Endothelial cell of umbilical vein (primary cell): Measurements from ENCODE around the gene EFHC2. TPM values are rescaled to one million over a fixed set of nuclear protein-coding genes. Genes with fewer than 3 reads are reported as not detected.

ENCODE experiments used
- BruUV-seq: library from RNA; stranded (reverse); fragments of 400-500 nt; replicated peaks from 2 replicates; lab custom pipeline; 2021; lab: Mats Ljungman, UMichigan
- CTCF ChIA-PET: fragments of 300-600, 350-600 bp; sonication (Branson Sonifier 250); formaldehyde crosslinking; loops from one replicate; lab custom pipeline; 2021; ENCODE audit warnings: antibody characterized with exemption, inconsistent platforms; lab: Charles Lee
- POLR2A ChIA-PET: fragments of 300-600, 350-600 bp; sonication (Branson Sonifier 250); formaldehyde crosslinking; loops from one replicate; lab custom pipeline; 2021; ENCODE audit warnings: antibody characterized with exemption, inconsistent platforms; lab: Charles Lee
- DNase-seq: peaks from one replicate; pipeline ENCODE4 v3.0.0-alpha.2; 2011; ENCODE audit warnings: low read depth, low spot score
- FAIRE-seq: peaks from 2 replicates; lab custom pipeline; 2011; peaks lifted over from hg19 to GRCh38; lab: Jason Lieb, UNC
- H2AFZ ChIP-seq: 2 replicates; pipeline ENCODE4 v1.6.0; 2012; ENCODE audit warnings: low read depth, low read length, control low read depth, inconsistent platforms
- H3K27ac ChIP-seq: 2 replicates; pipeline ENCODE4 v1.5.1; 2011; ENCODE audit warnings: low read depth, mild to moderate bottlenecking, control low read depth, low read length, moderate library complexity; ENCODE audit not compliant: insufficient read depth
- H3K27me3 ChIP-seq, 2 experiments: 2 replicates each; pipeline versions ENCODE4 v1.6.0 to v1.6.1; 2011; ENCODE audit warnings: low read length in 2 of 2, mixed read lengths in 1 of 2; ENCODE audit not compliant: control insufficient read depth in 2 of 2, insufficient read depth in 2 of 2
- H3K36me3 ChIP-seq, 2 experiments: 2 replicates in 1 of 2; 3 replicates in 1 of 2; pipeline ENCODE4 v1.5.1; 2011; ENCODE audit warnings: low read length in 2 of 2, mild to moderate bottlenecking in 1 of 2, moderate library complexity in 1 of 2; ENCODE audit not compliant: control insufficient read depth in 2 of 2, insufficient read depth in 2 of 2; ENCODE audit errors: extremely low read depth in 1 of 2
- H3K4me1 ChIP-seq: 3 replicates; pipeline ENCODE4 v1.5.1; 2011; ENCODE audit warnings: mild to moderate bottlenecking, low read length; ENCODE audit not compliant: control insufficient read depth, insufficient read depth; ENCODE audit errors: extremely low read depth
- H3K4me2 ChIP-seq: 2 replicates; pipeline ENCODE4 v1.6.1; 2011; ENCODE audit warnings: low read length, control low read depth, mixed read lengths; ENCODE audit not compliant: insufficient read depth
- H3K4me3 ChIP-seq, 3 experiments: fragments of 200-600 bp in 1 of 3; sonication (generic), shearing (Covaris generic) in 1 of 3; replicated peaks in 1 of 3; 2 replicates each; pipeline ENCODE4 v1.5.1; 2011 to 2016; ENCODE audit warnings: control low read depth in 3 of 3, low read length in 3 of 3, mild to moderate bottlenecking in 2 of 3, inconsistent platforms in 1 of 3, low read depth in 1 of 3, moderate library complexity in 1 of 3; ENCODE audit not compliant: insufficient read depth in 1 of 3
- H3K79me2 ChIP-seq: 2 replicates; pipeline ENCODE4 v1.6.0; 2012; ENCODE audit warnings: low read length, inconsistent platforms; ENCODE audit not compliant: control insufficient read depth, insufficient read depth
- H3K9ac ChIP-seq: replicated peaks from 2 replicates; pipeline ENCODE3; 2011; ENCODE audit warnings: low read length, control low read depth; ENCODE audit not compliant: insufficient read depth; ENCODE audit errors: extremely low read depth
- H3K9me1 ChIP-seq: replicated peaks from 3 replicates; pipeline ENCODE4 v1.6.0; 2011; ENCODE audit warnings: mild to moderate bottlenecking, low read length; ENCODE audit not compliant: control insufficient read depth, insufficient read depth; ENCODE audit errors: extremely low read depth
- H3K9me3 ChIP-seq: replicated peaks from 2 replicates; pipeline ENCODE4 v1.5.1; 2012; ENCODE audit warnings: low read length, inconsistent platforms; ENCODE audit not compliant: control insufficient read depth, insufficient read depth
- H4K20me1 ChIP-seq: replicated peaks from 2 replicates; pipeline ENCODE3; 2011; ENCODE audit warnings: mild to moderate bottlenecking, low read length; ENCODE audit not compliant: control insufficient read depth, insufficient read depth; ENCODE audit errors: extremely low read depth
- EZH2 ChIP-seq: IDR thresholded peaks from 2 replicates; pipeline ENCODE4 v1.6.1; 2012; ENCODE audit warnings: borderline replicate concordance, low read depth, mild to moderate bottlenecking, moderate library complexity, low read length, inconsistent platforms; ENCODE audit not compliant: severe bottlenecking
- FOS ChIP-seq: IDR thresholded peaks from 2 replicates; pipeline ENCODE4 v1.6.1; 2011; ENCODE audit warnings: mild to moderate bottlenecking, low read length, moderate library complexity, borderline replicate concordance; ENCODE audit not compliant: insufficient read depth
- GATA2 ChIP-seq: IDR thresholded peaks from 2 replicates; pipeline ENCODE4 v1.7.0; 2011; ENCODE audit warnings: low read depth, mild to moderate bottlenecking, moderate library complexity, mixed read lengths, low read length; ENCODE audit not compliant: insufficient read length, insufficient read depth
- JUN ChIP-seq: IDR thresholded peaks from 2 replicates; pipeline ENCODE4 v1.6.1; 2011; ENCODE audit warnings: borderline replicate concordance, low read depth; ENCODE audit not compliant: insufficient read length, insufficient read depth
- MYC ChIP-seq: IDR thresholded peaks from one replicate; pipeline ENCODE4 v1.6.1; 2011; ENCODE audit warnings: mild to moderate bottlenecking, low read depth, low read length
- POLR2A ChIP-seq: IDR thresholded peaks from 2 replicates; pipeline ENCODE4 v1.6.1; 2012; ENCODE audit warnings: low read depth, mild to moderate bottlenecking, control low read depth, low read length
- POLR2AphosphoS5 ChIP-seq: IDR thresholded peaks from 2 replicates; pipeline ENCODE4 v1.6.1; 2012; ENCODE audit warnings: low read depth, mild to moderate bottlenecking, control low read depth, low read length, moderate library complexity; ENCODE audit not compliant: insufficient read depth
- dilution Hi-C: fragments of 300-500 bp; cut with MboI; formaldehyde crosslinking; loops from one replicate; pipeline ENCODE4 v1.15.0; 2019; ENCODE audit warnings: low sequenced_read_pairs; ENCODE audit not compliant: extremely low pct_ligation_motif_present
- intact Hi-C: fragments of 100-400 bp; cut with micrococcal nuclease; formaldehyde crosslinking; loops from one replicate; pipeline ENCODE4 v1.10.0; 2022
- polyA plus RNA-seq, 4 experiments: library from polyadenylated mRNA; depleted of rRNA in 3 of 4; stranded (reverse) in 3 of 4; unstranded in 1 of 4; fragments of >200 nt; gene quantifications; 2 replicates each; pipeline versions ENCODE4 v1.2.1 to v1.2.3, GENCODE V29; 2011 to 2012; ENCODE audit warnings: missing spikeins in 1 of 4
- total RNA-seq: library from RNA; stranded (reverse); gene quantifications from 2 replicates; pipeline ENCODE4 v1.2.3, GENCODE V29; 2021
- TF ChIP-seq, protein P1 (sequence below): IDR thresholded peaks from 2 replicates; pipeline ENCODE4 v1.6.1; 2011; ENCODE audit not compliant: insufficient read depth, insufficient read length
- TF ChIP-seq, protein P2 (sequence below), 2 donors: IDR thresholded peaks; 1 replicate in 1 of 2; 2 replicates in 1 of 2; pipeline ENCODE4 v1.5.1; 2011; ENCODE audit warnings: low read length in 2 of 2, mild to moderate bottlenecking in 2 of 2, moderate library complexity in 2 of 2, control low read depth in 1 of 2, inconsistent platforms in 1 of 2, low read depth in 1 of 2; ENCODE audit not compliant: insufficient read depth in 1 of 2; ENCODE audit errors: extremely low read depth in 1 of 2

Gene EFHC2
- total and polyA plus RNA-seq, 2 donors (not counting 3 experiments of a cell fraction or from before 2014, with no cell fraction given): not detected

- H4K20me1 ChIP-seq: no peaks in the 10 kb centered on the region
- no peaks in the 10 kb centered on the region for H3K27me3 ChIP-seq
- DNase-seq (no peak), FAIRE-seq (no peak)
- H3K4me3 ChIP-seq: no peak overlapping the region
- H3K9ac ChIP-seq: no peak overlapping the region
- CTCF ChIA-PET: no interaction called here
- H3K79me2 ChIP-seq: no peaks in the 10 kb centered on the region
- intact Hi-C loops (no loop called here), dilution Hi-C loops (no loop called here)
- no peaks in the 10 kb centered on the region for H3K36me3 ChIP-seq
- BruUV-seq: no TSS peak
- no peaks in the 10 kb centered on the region for H3K4me1 ChIP-seq
- H2AFZ ChIP-seq: no peak overlapping the region
- no peaks in the 10 kb centered on the region for H3K9me3 ChIP-seq
- POLR2A ChIA-PET: no interaction called here
- no peaks in the 10 kb centered on the region for H3K9me1 ChIP-seq
- H3K4me2 ChIP-seq: no peak overlapping the region
- no peak for TF ChIP-seq GATA2
- TF ChIP-seq, protein P1, sequence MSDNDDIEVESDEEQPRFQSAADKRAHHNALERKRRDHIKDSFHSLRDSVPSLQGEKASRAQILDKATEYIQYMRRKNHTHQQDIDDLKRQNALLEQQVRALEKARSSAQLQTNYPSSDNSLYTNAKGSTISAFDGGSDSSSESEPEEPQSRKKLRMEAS: no peak
- TF ChIP-seq MYC: no peak
- TF ChIP-seq EZH2: no peak
- TF ChIP-seq POLR2AphosphoS5: no peak
- TF ChIP-seq JUN: no peak
- no peak for TF ChIP-seq FOS
- TF ChIP-seq, protein P2, sequence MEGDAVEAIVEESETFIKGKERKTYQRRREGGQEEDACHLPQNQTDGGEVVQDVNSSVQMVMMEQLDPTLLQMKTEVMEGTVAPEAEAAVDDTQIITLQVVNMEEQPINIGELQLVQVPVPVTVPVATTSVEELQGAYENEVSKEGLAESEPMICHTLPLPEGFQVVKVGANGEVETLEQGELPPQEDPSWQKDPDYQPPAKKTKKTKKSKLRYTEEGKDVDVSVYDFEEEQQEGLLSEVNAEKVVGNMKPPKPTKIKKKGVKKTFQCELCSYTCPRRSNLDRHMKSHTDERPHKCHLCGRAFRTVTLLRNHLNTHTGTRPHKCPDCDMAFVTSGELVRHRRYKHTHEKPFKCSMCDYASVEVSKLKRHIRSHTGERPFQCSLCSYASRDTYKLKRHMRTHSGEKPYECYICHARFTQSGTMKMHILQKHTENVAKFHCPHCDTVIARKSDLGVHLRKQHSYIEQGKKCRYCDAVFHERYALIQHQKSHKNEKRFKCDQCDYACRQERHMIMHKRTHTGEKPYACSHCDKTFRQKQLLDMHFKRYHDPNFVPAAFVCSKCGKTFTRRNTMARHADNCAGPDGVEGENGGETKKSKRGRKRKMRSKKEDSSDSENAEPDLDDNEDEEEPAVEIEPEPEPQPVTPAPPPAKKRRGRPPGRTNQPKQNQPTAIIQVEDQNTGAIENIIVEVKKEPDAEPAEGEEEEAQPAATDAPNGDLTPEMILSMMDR (IDR thresholded peaks at IDR 0.05; ENCODE audit: extremely low read depth in 1 of 2, insufficient read depth in 1 of 2, low read depth in 1 of 2, low read length in 2 of 2): no peak
- no peak for TF ChIP-seq POLR2A
- no peak overlapping the region for H3K27ac ChIP-seq
Measured at GRCh38 chrX:44178274-44179053, 165.0 kb downstream of the EFHC2 start.
